ENCODE results near the gene DEFB132. TPM values are rescaled to one million over a fixed set of nuclear protein-coding genes. Genes with fewer than 3 reads are reported as not detected.

DEFB132 gene
- total and polyA plus RNA-seq, 2 of the 8 experiments (the other 6 are each of a cell fraction or from before 2014, with no cell fraction given), result not detected

DNA sequence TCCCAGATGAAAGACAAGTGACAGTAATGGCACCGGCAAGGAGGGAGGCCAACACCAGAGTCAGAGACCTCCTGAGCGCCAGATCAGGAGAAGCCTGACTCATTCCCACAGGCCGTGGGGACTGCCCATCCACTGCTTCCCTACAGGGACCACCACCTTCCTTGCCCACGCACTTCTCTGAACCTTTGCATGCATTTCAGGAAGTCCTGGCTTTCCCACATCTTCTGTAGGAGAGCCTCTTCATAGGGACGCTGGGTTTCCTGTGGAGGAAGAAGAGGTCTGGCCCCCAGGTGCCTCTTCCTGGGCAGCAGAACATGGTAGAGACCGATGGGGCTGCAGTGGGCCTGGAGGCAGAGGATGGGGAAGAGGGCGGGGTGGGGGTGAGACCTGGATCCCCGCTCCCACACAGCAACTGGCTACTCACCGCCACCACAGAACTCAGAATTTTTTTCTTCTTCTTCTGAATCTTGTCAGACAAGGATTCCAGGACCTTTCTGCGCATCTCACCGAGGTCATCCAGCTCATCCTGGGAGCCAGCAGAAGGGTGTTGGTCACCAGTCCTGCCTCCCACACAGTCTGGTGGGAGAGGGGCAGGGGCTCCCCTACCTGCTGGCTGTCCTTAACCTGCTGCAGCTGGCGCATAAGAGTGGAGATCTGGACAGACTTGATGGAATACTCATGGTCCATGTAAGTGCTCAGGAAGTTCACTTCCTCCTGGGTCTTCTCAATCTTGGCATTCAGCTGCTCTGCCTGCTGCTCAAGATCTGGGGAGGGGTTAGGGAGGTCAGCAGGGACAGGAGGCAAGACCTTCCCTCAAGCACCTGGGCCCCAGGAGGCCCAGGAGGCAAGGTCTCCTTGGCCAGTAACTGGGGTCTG is 19.3 kb downstream of the DEFB132 start:
- FAIRE-seq, result no peak
- POLR2A ChIA-PET (ENCODE audit: partially characterized antibody), result interaction anchor here (3.0 to 6.1 kb wide), 2 partner anchors 9 to 20 kb away, joined by 21 to 61 read pairs; partner anchors contain the start of gene ZCCHC3
- 91% methylated on average over 11 of the region's 12 CpGs; no CpG with 5 or more reads in 1 of the 2 experiments for WGBS, 2 experiments (ENCODE audit: extremely low coverage in 1 of 2, insufficient coverage in 1 of 2, insufficient read length in 1 of 2, insufficient replicate concordance in 2 of 2, low coverage in 1 of 2, low lambda C conversion rate in 2 of 2, missing lambda C conversion rate in 1 of 2)

More for the DNA sequence above, 19.3 kb downstream of the DEFB132 start:
- H2BK5ac ChIP-seq (ENCODE audit: low read depth, low read length), result no peak overlapping the region
- H2BK20ac ChIP-seq (ENCODE audit: low read length), result no peak overlapping the region
- no peak overlapping the region for H2BK15ac ChIP-seq (ENCODE audit: low read length)
- no peak overlapping the region for H2AK5ac ChIP-seq (ENCODE audit: low read depth, low read length)
- H4K5ac ChIP-seq (ENCODE audit: insufficient read length, low read depth, low read length), result no peak overlapping the region
- H3K56ac ChIP-seq (replicated peaks; ENCODE audit: insufficient read length, low read depth, low read length), result no peak overlapping the region
- H4K20me1 ChIP-seq (replicated peaks in 1 of 2; ENCODE audit: control insufficient read depth in 1 of 2, insufficient read depth in 2 of 2, low read length in 2 of 2), result peaks cover 2 to 8% of the 10 kb centered on the region in 2 experiments
- H2BK12ac ChIP-seq (ENCODE audit: low read depth, low read length), result no peak overlapping the region
- no peak overlapping the region for H4K8ac ChIP-seq (ENCODE audit: extremely low read depth, insufficient read depth, low read length)
- H3K79me1 ChIP-seq (ENCODE audit: low read depth, low read length), result no peaks in the 10 kb centered on the region; the same call in 1 of the 2 replicates
- no peak overlapping the region for H3K23ac ChIP-seq (ENCODE audit: insufficient read length)
- H3K18ac ChIP-seq (ENCODE audit: extremely low read depth, low read length), result no peak overlapping the region
- no peaks in the 10 kb centered on the region for H3K79me2 ChIP-seq (ENCODE audit: control insufficient read depth in 1 of 2, insufficient read depth in 2 of 2, low read length in 2 of 2)
- H3K4me2 ChIP-seq (ENCODE audit: insufficient read depth in 1 of 2, low read depth in 2 of 2, low read length in 2 of 2), result no peak overlapping the region
- H3K27me3 ChIP-seq (replicated peaks in 1 of 4; ENCODE audit: control insufficient read depth in 3 of 4, extremely low read depth in 1 of 4, insufficient read depth in 3 of 4, low read length in 3 of 4), result peaks cover 0 to 2% (median under 1%) of the 10 kb centered on the region in 4 experiments; a peak in 2 of 7 replicates
- H2BK120ac ChIP-seq (replicated peaks; ENCODE audit: low read depth, low read length), result no peak overlapping the region
- H3K4ac ChIP-seq (replicated peaks; ENCODE audit: insufficient read length, low read depth, low read length), result no peak overlapping the region
- no peaks in the 10 kb centered on the region for H3K9me3 ChIP-seq (ENCODE audit: insufficient read depth in 2 of 2, low read depth in 1 of 2, low read length in 1 of 2)
- peaks cover 0 to 4% (median 4%) of the 10 kb centered on the region in 4 experiments; a peak in 4 of 7 replicates for H3K4me1 ChIP-seq (replicated peaks in 1 of 4; ENCODE audit: control insufficient read depth in 3 of 4, insufficient read depth in 4 of 4, low read length in 3 of 4)
- no peak overlapping the region for H2AFZ ChIP-seq (ENCODE audit: low read length)
- no peak overlapping the region for H4K91ac ChIP-seq (replicated peaks; ENCODE audit: insufficient read length, low read length)
- TF ChIP-seq POLR2A (IDR thresholded peaks at IDR 0.05; ENCODE audit: control extremely low read depth in 1 of 2, low read depth in 2 of 2, low read length in 2 of 2) (no peak), CREB1 (IDR thresholded peaks at IDR 0.05) (no peak), BCL11A (IDR thresholded peaks at IDR 0.05; ENCODE audit: low read depth in 2 of 2, low read length in 2 of 2) (no peak), TBP (IDR thresholded peaks at IDR 0.05; ENCODE audit: low read depth, low read length) (no peak), TCF12 (IDR thresholded peaks at IDR 0.05; ENCODE audit: low read depth, low read length) (no peak), RFX5 (IDR thresholded peaks at IDR 0.05; ENCODE audit: borderline replicate concordance, low read depth, low read length) (no peak), JUND (IDR thresholded peaks at IDR 0.05; ENCODE audit: low read length) (no peak), FOSL1 (IDR thresholded peaks at IDR 0.05; ENCODE audit: insufficient read depth, low read depth, low read length) (no peak), KDM5A (IDR thresholded peaks at IDR 0.05; ENCODE audit: low read length) (no peak)
- TF ChIP-seq, protein P1, sequence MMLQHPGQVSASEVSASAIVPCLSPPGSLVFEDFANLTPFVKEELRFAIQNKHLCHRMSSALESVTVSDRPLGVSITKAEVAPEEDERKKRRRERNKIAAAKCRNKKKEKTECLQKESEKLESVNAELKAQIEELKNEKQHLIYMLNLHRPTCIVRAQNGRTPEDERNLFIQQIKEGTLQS (IDR thresholded peaks at IDR 0.05; ENCODE audit: insufficient read depth, low read depth, low read length), result no peak
- H3K9ac ChIP-seq (replicated peaks in 1 of 4; ENCODE audit: extremely low read depth in 1 of 4, low read depth in 3 of 4, low read length in 3 of 4), result no peak overlapping the region
- no peaks in the 10 kb centered on the region; the same call in 1 of the 2 replicates for H3K23me2 ChIP-seq (ENCODE audit: low read depth, low read length)
- CTCF ChIA-PET (ENCODE audit: partially characterized antibody), result interaction anchor here (1.1 to 6.7 kb wide), 8 partner anchors 10 to 124 kb away, joined by 3 to 63 read pairs (median 10); no protein-coding TSS in a partner anchor
- H3K27ac ChIP-seq (ENCODE audit: low read depth, low read length), result no peak overlapping the region
- H3K14ac ChIP-seq (ENCODE audit: insufficient read length), result no peak overlapping the region
- H3K36me3 ChIP-seq (ENCODE audit: control insufficient read depth in 2 of 4, insufficient read depth in 4 of 4, low read length in 3 of 4), result peaks cover 8 to 21% (median 13%) of the 10 kb centered on the region in 4 experiments; a peak in 7 of 8 replicates
- H3K4me3 ChIP-seq (ENCODE audit: extremely low read depth in 1 of 4, insufficient read depth in 2 of 4, low read depth in 3 of 4, low read length in 4 of 4), result no peak overlapping the region
- DNase-seq (ENCODE audit: low read depth in 1 of 2, low spot score in 2 of 2), result no peak
